ENCODE data around the gene REC114.
"Not testable (repeated sequence)": the region's sequence is repeated elsewhere in the genome, so short reads cannot be mapped to it uniquely, and the experiment has no call there.

Gene REC114

GRCh38 chr15:73460662-73461061 is 17.7 kb downstream of the REC114 start:
- no peak for DNase-seq

GRCh38 chr15:73464602-73465001 is 21.6 kb downstream of the REC114 start:
- no peak for DNase-seq

- DNase-seq, result no peak
Observed at GRCh38 chr15:73467758-73468157, 24.8 kb downstream of the REC114 start.

GRCh38 chr15:73474785-73475184 is 31.8 kb downstream of the REC114 start:
- DNase-seq, result no peak

- DNase-seq, result no peak
Observed at GRCh38 chr15:73476704-73477216, 33.8 kb downstream of the REC114 start.

GRCh38 chr15:73480050-73480449 is 37.1 kb downstream of the REC114 start:
- DNase-seq, result no peak

- no peak for DNase-seq
Observed at GRCh38 chr15:73482166-73482565, 39.2 kb downstream of the REC114 start.

GRCh38 chr15:73483053-73483452 is 40.1 kb downstream of the REC114 start:
- DNase-seq, result no peak

- no peak for DNase-seq
Observed at GRCh38 chr15:73485372-73485771, 42.4 kb downstream of the REC114 start.

- DNase-seq, result not testable (repeated sequence)
Observed at GRCh38 chr15:73485885-73486284, 42.9 kb downstream of the REC114 start.

GRCh38 chr15:73488698-73489097 is 45.7 kb downstream of the REC114 start:
- DNase-seq, result no peak

- DNase-seq, result no peak
Observed at GRCh38 chr15:73493922-73494321, 51.0 kb downstream of the REC114 start.

GRCh38 chr15:73495181-73495580 is 52.2 kb downstream of the REC114 start:
- DNase-seq, result no peak

GRCh38 chr15:73500696-73501095 is 57.7 kb downstream of the REC114 start:
- DNase-seq, result no peak

- no peak for DNase-seq
Observed at GRCh38 chr15:73504885-73505284, 61.9 kb downstream of the REC114 start.

- DNase-seq, result no peak
Observed at GRCh38 chr15:73515527-73515926, 72.6 kb downstream of the REC114 start.

GRCh38 chr15:73517566-73517965 is 74.6 kb downstream of the REC114 start:
- DNase-seq, result no peak

GRCh38 chr15:73518180-73518862 is 75.4 kb downstream of the REC114 start:
- DNase-seq, result no peak

- DNase-seq, result no peak
Observed at GRCh38 chr15:73518876-73519733, 76.1 kb downstream of the REC114 start.

GRCh38 chr15:73522011-73522410 is 79.0 kb downstream of the REC114 start:
- DNase-seq, result no peak

- DNase-seq, result no peak
Observed at GRCh38 chr15:73524919-73525318, 82.0 kb downstream of the REC114 start.

GRCh38 chr15:73527598-73527997 is 84.6 kb downstream of the REC114 start:
- DNase-seq, result no peak

- DNase-seq, result no peak
Observed at GRCh38 chr15:73530649-73531048, 87.7 kb downstream of the REC114 start.

GRCh38 chr15:73538123-73538522 is 95.2 kb downstream of the REC114 start:
- no peak for DNase-seq
